Measurements from ENCODE around the gene AKAP8. TPM values are rescaled to one million over a fixed set of nuclear protein-coding genes. Genes with fewer than 3 reads are reported as not detected.

AKAP8 gene
- total and polyA plus RNA-seq, 4 donors: 15.0 to 43.4 (median 19.7) TPM

DNA sequence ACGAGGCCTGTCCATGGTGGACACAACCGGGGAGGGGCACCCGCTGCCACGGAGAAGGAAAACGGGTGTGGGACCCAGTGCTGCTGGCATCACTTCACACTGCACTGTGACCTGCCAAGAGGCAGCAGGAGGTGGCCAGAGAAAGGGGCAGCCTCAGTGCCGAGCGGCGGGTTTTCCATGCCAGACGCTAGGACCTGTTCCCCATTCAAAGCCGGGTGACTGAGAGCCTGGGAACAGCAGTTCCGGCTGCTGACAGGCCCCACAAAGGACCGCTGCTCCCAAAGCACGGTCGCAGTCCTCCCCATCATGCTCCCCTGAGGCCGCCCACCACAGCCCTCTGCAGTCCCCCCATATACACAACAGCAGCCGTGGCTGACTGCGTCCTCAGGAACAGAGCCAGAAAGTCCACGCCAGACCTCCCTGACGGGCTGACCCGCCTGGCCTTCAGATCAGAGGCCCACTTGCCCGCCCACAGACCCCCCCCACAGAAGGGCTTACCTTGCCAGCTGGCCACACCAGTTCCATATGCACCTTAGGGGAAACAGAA lies 5.4 kb downstream of the AKAP8 start:
- ATAC-seq (ENCODE audit: insufficient read depth, low FRiP score): no peak

GRCh38 chr19:15373644-15374043 lies 5.9 kb downstream of the AKAP8 start:
- no peaks in the 10 kb centered on the region for H3K27me3 ChIP-seq (ENCODE audit: control insufficient read depth in 3 of 3, insufficient read depth in 3 of 3, low read length in 2 of 3)
- H3K36me3 ChIP-seq (ENCODE audit: control insufficient read depth in 4 of 4, insufficient read depth in 4 of 4, low read length in 4 of 4): peaks cover 11 to 53% (median 31%) of the 10 kb centered on the region in 4 donors
- no peaks in the 10 kb centered on the region for H3K9me3 ChIP-seq (ENCODE audit: control insufficient read depth in 4 of 4, insufficient read depth in 3 of 4, low read length in 3 of 4)
- H3K4me1 ChIP-seq (ENCODE audit: control insufficient read depth in 5 of 5, insufficient read depth in 5 of 5, low read length in 5 of 5): peaks cover 0 to 21% (median 13%) of the 10 kb centered on the region in 5 donors
- WGBS, 2 donors: 91 to 94% methylated on average over 22 of the region's 22 CpGs
- no peak overlapping the region for H3K27ac ChIP-seq (ENCODE audit: low read depth in 1 of 2, low read length in 1 of 2)
- TF ChIP-seq, protein P1, sequence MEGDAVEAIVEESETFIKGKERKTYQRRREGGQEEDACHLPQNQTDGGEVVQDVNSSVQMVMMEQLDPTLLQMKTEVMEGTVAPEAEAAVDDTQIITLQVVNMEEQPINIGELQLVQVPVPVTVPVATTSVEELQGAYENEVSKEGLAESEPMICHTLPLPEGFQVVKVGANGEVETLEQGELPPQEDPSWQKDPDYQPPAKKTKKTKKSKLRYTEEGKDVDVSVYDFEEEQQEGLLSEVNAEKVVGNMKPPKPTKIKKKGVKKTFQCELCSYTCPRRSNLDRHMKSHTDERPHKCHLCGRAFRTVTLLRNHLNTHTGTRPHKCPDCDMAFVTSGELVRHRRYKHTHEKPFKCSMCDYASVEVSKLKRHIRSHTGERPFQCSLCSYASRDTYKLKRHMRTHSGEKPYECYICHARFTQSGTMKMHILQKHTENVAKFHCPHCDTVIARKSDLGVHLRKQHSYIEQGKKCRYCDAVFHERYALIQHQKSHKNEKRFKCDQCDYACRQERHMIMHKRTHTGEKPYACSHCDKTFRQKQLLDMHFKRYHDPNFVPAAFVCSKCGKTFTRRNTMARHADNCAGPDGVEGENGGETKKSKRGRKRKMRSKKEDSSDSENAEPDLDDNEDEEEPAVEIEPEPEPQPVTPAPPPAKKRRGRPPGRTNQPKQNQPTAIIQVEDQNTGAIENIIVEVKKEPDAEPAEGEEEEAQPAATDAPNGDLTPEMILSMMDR (IDR thresholded peaks at IDR 0.05; ENCODE audit: control extremely low read depth, extremely low read depth): no peak
- H3K9ac ChIP-seq (ENCODE audit: insufficient read depth in 1 of 2, low read length in 2 of 2): no peak overlapping the region
- DNase-seq (no peak), ATAC-seq (ENCODE audit: insufficient read depth, low FRiP score) (no peak)
- H3K4me3 ChIP-seq: no peak overlapping the region

More for the DNA sequence above, 5.4 kb downstream of the AKAP8 start:
- Histone ChIP-seq H3K27ac (ENCODE audit: low read depth in 1 of 2, low read length in 1 of 2) (peak overlapping the region; percentile 45 to 54), H3K27me3 (ENCODE audit: control insufficient read depth in 3 of 3, insufficient read depth in 3 of 3, low read length in 2 of 3) (no peaks in the 10 kb centered on the region), H3K9me3 (ENCODE audit: control insufficient read depth in 4 of 4, insufficient read depth in 3 of 4, low read length in 3 of 4) (no peaks in the 10 kb centered on the region), H3K4me3 (no peak overlapping the region), H3K9ac (ENCODE audit: insufficient read depth in 1 of 2, low read length in 2 of 2) (no peak overlapping the region), H3K4me1 (ENCODE audit: control insufficient read depth in 5 of 5, insufficient read depth in 5 of 5, low read length in 5 of 5) (peaks cover 0 to 22% (median 13%) of the 10 kb centered on the region in 5 donors), H3K36me3 (ENCODE audit: control insufficient read depth in 4 of 4, insufficient read depth in 4 of 4, low read length in 4 of 4) (peaks cover 11 to 48% (median 28%) of the 10 kb centered on the region in 4 donors)
- WGBS, 2 donors: 78 to 91% methylated on average over 20 to 21 of the region's 21 CpGs
- TF ChIP-seq, protein P1 (IDR thresholded peaks at IDR 0.05; ENCODE audit: control extremely low read depth, extremely low read depth): no peak
- no peak for DNase-seq

DNA sequence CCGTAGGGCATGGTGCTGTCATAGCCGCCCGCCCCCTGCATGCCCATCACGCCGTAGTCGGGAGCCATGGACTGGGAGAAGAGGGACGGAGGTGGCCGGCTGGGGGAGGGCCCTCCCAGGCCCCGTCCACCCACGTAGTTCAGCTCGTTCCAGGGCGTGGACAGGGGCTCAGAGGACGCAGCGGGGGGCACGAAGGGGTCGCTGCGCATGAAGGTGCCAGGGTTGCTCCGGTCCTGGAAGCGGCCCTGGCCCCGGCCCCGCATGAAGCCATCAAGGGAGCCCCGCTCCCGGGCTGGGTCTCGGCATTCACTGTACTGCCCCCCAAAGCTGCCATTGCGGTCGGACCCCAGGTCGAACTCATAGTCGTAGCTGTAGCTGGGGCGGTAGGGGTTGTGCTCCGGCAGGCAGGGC lies 6.7 kb downstream of the AKAP8 start:
- TF ChIP-seq, protein P1 (IDR thresholded peaks at IDR 0.05; ENCODE audit: control extremely low read depth, extremely low read depth): no peak
- Histone ChIP-seq H3K9me3 (ENCODE audit: control insufficient read depth in 4 of 4, insufficient read depth in 3 of 4, low read length in 3 of 4) (no peaks in the 10 kb centered on the region), H3K36me3 (ENCODE audit: control insufficient read depth in 4 of 4, insufficient read depth in 4 of 4, low read length in 4 of 4) (peaks cover 11 to 60% (median 35%) of the 10 kb centered on the region in 4 donors), H3K4me1 (ENCODE audit: control insufficient read depth in 5 of 5, insufficient read depth in 5 of 5, low read length in 5 of 5) (peaks cover 0 to 18% (median 9%) of the 10 kb centered on the region in 5 donors), H3K4me3 (no peak overlapping the region), H3K9ac (ENCODE audit: insufficient read depth in 1 of 2, low read length in 2 of 2) (no peak overlapping the region), H3K27me3 (ENCODE audit: control insufficient read depth in 3 of 3, insufficient read depth in 3 of 3, low read length in 2 of 3) (no peaks in the 10 kb centered on the region), H3K27ac (ENCODE audit: low read depth in 1 of 2, low read length in 1 of 2) (no peak overlapping the region)
- ATAC-seq (ENCODE audit: insufficient read depth, low FRiP score) (no peak), DNase-seq (no peak)
- 96 to 98% methylated on average over 30 of the region's 30 CpGs for WGBS, 2 donors

GRCh38 chr19:15372470-15372869 lies 7.1 kb downstream of the AKAP8 start:
- Histone ChIP-seq H3K27ac (ENCODE audit: low read depth in 1 of 2, low read length in 1 of 2) (no peak overlapping the region), H3K36me3 (ENCODE audit: control insufficient read depth in 4 of 4, insufficient read depth in 4 of 4, low read length in 4 of 4) (peaks cover 11 to 65% (median 39%) of the 10 kb centered on the region in 4 donors), H3K27me3 (ENCODE audit: control insufficient read depth in 3 of 3, insufficient read depth in 3 of 3, low read length in 2 of 3) (no peaks in the 10 kb centered on the region), H3K9me3 (ENCODE audit: control insufficient read depth in 4 of 4, insufficient read depth in 3 of 4, low read length in 3 of 4) (no peaks in the 10 kb centered on the region), H3K9ac (ENCODE audit: insufficient read depth in 1 of 2, low read length in 2 of 2) (no peak overlapping the region), H3K4me1 (ENCODE audit: control insufficient read depth in 5 of 5, insufficient read depth in 5 of 5, low read length in 5 of 5) (peaks cover 0 to 15% (median 9%) of the 10 kb centered on the region in 5 donors), H3K4me3 (no peak overlapping the region)
- TF ChIP-seq, protein P1 (IDR thresholded peaks at IDR 0.05; ENCODE audit: control extremely low read depth, extremely low read depth): no peak
- DNase-seq (no peak), ATAC-seq (ENCODE audit: insufficient read depth, low FRiP score) (no peak)
- WGBS, 2 donors: 93 to 94% methylated on average over 14 of the region's 14 CpGs

Measured in lung (tissue), 12 donors.